GM19324 (cell line): ENCODE results near the gene SOX5.

Source experiments
- ATAC-seq: cut with Tn5 transposase; IDR thresholded peaks from one replicate; pipeline ENCODE4 v1.9.1; 2021; ENCODE audit warnings: mild to moderate bottlenecking, moderate library complexity; ENCODE audit not compliant: unreplicated experiment, low FRiP score

SOX5 gene

GRCh38 chr12:23704992-23705943, 244.2 kb downstream of the SOX5 start:
- no peak for ATAC-seq

DNA sequence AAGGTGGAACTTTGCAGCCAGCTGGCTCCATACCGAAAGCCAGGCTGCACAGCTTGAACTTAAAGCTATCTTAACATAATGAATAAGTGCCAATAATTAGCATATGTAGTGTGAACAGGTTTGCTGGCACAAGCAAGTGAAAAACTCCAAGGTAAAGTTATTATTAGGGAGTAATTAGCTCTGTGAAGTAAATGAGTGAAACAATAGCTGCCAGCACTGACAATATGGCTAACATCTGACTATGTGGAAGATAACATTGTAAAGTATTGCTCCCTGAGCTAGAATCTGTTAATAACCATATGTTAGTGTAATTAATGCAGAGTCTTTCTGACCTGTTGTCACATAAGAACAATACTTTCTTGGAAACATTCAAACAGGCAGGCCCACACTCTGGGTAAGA, 246.4 kb downstream of the SOX5 start:
- no peak for ATAC-seq

GRCh38 chr12:23699031-23699430, 250.4 kb downstream of the SOX5 start:
- no peak for ATAC-seq

- no peak for ATAC-seq
Measured at GRCh38 chr12:23694920-23695319, 254.6 kb downstream of the SOX5 start.

- no peak for ATAC-seq
Measured at GRCh38 chr12:23694307-23694706, 255.2 kb downstream of the SOX5 start.

GRCh38 chr12:23687947-23688346, 261.5 kb downstream of the SOX5 start:
- no peak for ATAC-seq

- no peak for ATAC-seq
Measured at GRCh38 chr12:23686095-23686494, 263.4 kb downstream of the SOX5 start.

DNA sequence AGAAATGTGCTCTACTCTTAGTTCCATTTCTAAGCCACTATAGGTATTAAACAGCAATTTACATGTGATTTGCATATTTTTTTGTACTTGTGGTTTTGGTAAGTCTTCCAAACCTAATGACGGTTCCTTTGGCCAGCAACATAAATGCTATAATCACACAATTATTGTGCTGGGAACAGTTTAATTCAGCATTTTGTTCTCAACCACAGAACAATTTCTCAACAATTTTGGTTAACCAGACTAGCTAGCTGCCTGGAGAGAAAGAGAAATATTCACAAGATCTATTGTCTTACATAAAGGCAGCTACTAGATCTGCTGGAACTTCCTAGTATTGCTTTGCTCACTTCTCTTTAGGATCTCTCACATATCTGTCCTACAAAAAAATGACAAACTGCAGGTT, 265.3 kb downstream of the SOX5 start:
- no peak for ATAC-seq

DNA sequence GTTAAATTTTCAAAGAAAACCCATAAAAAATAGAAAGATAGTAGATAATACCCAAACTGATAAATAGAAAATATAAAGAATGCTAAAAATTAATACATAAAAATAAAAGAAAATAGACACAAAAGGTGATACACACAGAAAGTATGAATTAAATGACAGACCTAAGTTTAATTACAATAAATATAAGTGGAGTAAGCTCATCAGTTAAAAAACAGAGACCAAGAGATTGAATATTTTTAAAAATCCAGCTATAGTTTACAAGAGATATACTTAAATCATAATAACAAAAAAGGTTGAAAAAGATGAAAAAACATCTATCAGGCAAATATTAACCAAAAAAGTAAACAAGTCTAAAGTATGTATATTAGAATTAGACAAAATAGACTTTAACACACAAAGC, 268.2 kb downstream of the SOX5 start:
- ATAC-seq: no peak

GRCh38 chr12:23674064-23674463, 275.4 kb downstream of the SOX5 start:
- ATAC-seq: no peak

GRCh38 chr12:23671881-23672280, 277.6 kb downstream of the SOX5 start:
- ATAC-seq: no peak

DNA sequence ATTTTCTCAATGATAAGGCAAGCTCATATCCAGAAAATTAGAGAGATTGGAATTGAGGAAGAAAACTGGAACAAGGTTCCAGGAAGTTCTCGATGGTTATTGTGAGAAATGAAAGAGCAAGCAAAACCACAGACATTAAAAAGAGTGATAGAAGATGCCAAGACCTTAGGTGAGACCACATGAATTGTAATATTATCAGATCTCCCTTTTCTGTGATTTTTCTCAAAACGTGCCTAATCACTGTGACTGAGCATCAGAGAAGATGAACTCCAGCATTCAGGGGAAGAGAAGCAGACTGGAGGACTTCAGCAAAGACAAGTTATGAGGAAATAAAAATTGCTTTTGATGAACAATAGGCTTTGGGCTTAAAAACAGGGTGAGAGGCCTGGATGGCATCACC, 278.8 kb downstream of the SOX5 start:
- ATAC-seq: peak; percentile 63

DNA sequence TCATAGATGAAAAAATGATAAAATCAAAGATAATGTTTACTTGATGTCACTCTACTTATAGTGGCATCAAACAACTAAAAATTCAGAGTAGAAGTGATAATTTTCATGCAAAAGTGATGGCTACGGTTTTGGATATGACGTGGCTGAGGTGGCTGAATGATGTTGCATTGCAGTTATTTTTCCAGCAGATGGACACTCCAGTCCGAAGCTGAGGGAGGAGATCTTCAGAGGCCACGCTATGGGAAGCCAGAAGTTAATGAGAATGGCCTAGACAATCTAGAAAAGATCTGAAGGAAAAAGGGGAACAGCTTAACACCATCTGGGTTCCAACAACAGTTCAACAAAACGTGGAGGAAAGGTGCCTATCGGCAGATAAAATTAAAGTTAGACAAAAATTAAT, 279.8 kb downstream of the SOX5 start:
- no peak for ATAC-seq

DNA sequence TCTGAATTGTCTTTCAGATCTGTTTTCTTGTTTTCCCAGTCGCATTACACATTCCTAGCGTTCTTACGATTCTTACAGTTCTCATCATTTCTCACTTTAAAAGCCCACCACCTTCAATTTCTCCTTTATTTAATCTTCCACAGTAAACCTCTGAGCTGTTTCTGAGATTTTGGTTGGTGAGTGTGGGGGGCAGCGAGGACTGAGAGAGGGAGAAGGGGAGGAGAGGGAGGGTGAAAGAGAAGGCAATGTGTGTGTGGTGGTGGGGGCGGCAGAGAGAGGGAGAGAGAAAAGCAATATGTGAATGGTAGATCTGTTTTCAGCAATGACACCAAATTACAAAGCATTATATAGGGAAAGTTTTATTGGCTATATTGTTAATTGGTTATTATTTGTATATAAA, 282.6 kb downstream of the SOX5 start:
- no peak for ATAC-seq

- ATAC-seq: no peak
Measured at GRCh38 chr12:23662966-23663365, 286.5 kb downstream of the SOX5 start.

DNA sequence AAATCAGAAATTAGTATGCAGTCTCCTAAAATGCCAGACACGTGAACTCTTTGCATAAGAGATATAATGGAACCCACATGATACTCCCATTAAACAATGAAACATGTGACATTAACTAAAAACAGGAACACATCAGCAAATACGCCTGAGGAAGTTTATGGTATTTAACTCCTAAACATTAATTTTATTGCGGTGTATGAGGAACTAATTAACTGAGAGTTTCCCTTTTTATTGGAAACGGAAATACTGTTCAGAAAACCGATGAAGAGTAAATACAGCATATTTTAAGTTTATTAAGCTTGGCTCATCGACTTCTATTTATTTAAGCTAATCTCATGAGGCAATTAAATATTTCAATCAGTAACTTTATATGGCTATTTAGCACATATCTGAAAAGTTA, 290.3 kb downstream of the SOX5 start:
- ATAC-seq: no peak

GRCh38 chr12:23657598-23657997, 291.9 kb downstream of the SOX5 start:
- ATAC-seq: no peak

DNA sequence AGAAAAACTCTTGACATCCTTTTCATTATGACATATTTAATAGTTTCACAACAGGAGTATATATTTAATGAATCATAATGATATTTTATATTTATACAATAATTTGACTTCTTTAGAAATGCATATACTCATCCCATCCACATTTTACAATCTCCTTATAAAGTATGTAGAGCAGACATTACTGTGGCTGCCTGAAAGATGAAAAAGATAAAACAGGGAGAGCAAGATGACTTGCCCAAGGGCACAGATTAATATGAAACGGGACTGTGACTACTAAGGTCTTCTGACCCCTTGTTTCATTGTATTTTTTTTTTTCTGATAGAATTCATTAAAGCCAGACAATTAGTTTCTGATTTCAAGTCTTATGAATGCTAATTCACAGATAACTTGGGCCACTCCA, 293.6 kb downstream of the SOX5 start:
- ATAC-seq: no peak

- ATAC-seq: no peak
Measured at GRCh38 chr12:23655112-23655511, 294.4 kb downstream of the SOX5 start.

DNA sequence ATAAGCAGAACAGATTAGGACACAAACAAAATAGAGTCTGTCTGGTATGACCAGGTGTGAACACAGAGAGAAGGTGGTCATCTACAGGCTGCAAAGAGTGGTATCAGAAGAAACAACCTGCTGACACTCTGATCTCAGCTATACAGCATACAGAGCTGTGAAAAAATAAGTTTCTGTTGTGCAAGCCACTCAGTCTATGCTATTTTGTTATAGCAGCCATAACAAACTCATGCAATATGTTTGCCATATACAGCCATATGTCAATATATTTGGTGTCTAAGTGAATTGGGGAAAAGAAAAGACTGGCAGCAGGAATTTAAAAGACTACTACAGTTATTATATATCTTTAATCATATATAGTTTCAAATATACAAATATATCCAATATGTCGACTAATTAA, 300.9 kb downstream of the SOX5 start:
- ATAC-seq: no peak

DNA sequence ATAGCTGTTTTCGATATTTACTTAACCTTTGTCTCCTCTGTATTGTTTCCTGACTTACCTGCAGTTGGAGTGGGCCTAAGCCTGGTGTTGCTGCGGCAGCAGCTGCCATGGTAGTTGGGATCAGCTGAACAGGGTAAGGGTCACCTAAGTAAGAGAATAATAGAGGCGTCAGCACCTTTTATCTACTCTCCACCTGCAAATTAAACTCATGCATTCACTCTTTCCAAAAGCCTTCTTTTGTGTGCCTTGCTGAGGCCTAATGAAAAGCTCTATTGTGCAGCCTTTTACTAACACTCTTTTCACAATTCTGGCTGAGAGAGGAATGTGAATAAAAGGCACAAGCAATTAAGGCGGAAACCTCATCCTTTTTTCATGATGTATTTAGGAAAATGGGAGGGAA, 308.7 kb downstream of the SOX5 start:
- ATAC-seq: no peak

DNA sequence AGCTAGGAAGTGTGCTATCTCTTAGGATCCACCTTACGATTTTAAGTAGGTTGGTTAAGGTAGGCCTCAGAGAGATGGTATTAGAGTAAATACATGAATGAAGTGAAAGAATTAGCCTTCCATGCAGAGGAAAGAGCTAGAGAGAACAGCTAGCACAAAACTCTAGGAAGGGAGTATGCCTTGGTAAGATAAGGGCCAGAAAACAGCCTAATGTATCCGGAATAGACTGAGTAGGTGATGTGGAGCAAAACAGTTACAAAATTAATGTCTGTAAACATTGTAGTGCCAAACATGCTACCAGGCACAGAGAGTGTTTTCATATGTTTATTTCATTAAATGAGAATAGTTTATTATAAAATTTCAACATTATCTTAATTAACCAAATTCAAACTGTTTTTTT, 315.1 kb downstream of the SOX5 start:
- ATAC-seq: no peak
